WTC11 (cell line): Measurements from ENCODE around the gene HOXB8.

Source experiments
- AFF4 ChIP-seq: sonication (generic); formaldehyde crosslinking; IDR thresholded peaks from 2 replicates; pipeline ENCODE4 v1.8.1; 2023; ENCODE audit warnings: mild to moderate bottlenecking, missing genetic modification reagents, borderline replicate concordance
- CTCF ChIP-seq: fragments of 200-600 bp; IDR thresholded peaks from 2 replicates; pipeline ENCODE4 v1.8.0; 2022; ENCODE audit warnings: antibody characterized with exemption
- FOXP4 ChIP-seq: sonication (generic); formaldehyde crosslinking; IDR thresholded peaks from 2 replicates; pipeline ENCODE4 v1.8.0; 2022; ENCODE audit warnings: mild to moderate bottlenecking, missing genetic modification reagents
- ZNF121 ChIP-seq: sonication (generic); formaldehyde crosslinking; IDR thresholded peaks from 2 replicates; pipeline ENCODE4 v1.8.0; 2023; ENCODE audit warnings: missing genetic modification reagents
- ZNF396 ChIP-seq: fragments of 250-450 bp; sonication (Bioruptor Pico); IDR thresholded peaks from 2 replicates; pipeline ENCODE4 v1.8.0; 2021; ENCODE audit warnings: mild to moderate bottlenecking, moderate library complexity, borderline replicate concordance

GRCh38 chr17:48586355-48587258, 28.5 kb downstream of the HOXB8 start:
- TF ChIP-seq FOXP4 (no peak), CTCF (no peak), ZNF396 (CRISPR knock-in tag) (no peak), AFF4 (CRISPR knock-in tag) (no peak), ZNF121 (no peak)
